GM18508 (cell line): ENCODE measurements around the gene ZXDA.

Experiments used
- ATAC-seq: cut with Tn5 transposase; IDR thresholded peaks from one replicate; pipeline ENCODE4 v1.9.1; 2021; ENCODE audit warnings: moderate number of reproducible peaks; ENCODE audit not compliant: insufficient read depth, unreplicated experiment

ZXDA gene

DNA sequence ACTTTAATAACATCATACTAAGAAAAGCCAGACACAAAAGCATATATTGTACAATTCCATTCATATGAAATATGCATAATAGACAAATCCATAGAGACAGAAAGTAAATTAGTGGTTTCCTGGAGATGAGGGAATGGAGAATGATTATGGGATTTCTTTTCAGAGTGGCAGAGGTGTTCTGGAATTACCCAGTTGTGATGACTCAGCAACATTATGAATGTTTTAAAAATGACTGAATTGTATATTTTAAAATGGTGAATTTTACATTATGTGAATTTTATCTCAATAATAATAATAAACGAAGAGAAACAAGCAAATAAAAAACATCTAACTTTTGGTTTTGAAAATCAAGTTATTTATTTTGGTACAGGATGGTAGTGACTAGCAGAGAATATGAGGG, 11.2 kb downstream of the ZXDA start:
- ATAC-seq = no peak

GRCh38 chrX:57871463-57871862, 38.8 kb downstream of the ZXDA start:
- no peak for ATAC-seq
